Inflammatory macrophage treated with lipopolysaccharide for 1 hour (primary cell): ENCODE measurements around the gene SETX.

ENCODE experiments used
- DNase-seq, 2 donors: peaks; one replicate each; pipeline ENCODE4 v3.0.0-alpha.2; 2020 to 2022

Gene SETX

DNA sequence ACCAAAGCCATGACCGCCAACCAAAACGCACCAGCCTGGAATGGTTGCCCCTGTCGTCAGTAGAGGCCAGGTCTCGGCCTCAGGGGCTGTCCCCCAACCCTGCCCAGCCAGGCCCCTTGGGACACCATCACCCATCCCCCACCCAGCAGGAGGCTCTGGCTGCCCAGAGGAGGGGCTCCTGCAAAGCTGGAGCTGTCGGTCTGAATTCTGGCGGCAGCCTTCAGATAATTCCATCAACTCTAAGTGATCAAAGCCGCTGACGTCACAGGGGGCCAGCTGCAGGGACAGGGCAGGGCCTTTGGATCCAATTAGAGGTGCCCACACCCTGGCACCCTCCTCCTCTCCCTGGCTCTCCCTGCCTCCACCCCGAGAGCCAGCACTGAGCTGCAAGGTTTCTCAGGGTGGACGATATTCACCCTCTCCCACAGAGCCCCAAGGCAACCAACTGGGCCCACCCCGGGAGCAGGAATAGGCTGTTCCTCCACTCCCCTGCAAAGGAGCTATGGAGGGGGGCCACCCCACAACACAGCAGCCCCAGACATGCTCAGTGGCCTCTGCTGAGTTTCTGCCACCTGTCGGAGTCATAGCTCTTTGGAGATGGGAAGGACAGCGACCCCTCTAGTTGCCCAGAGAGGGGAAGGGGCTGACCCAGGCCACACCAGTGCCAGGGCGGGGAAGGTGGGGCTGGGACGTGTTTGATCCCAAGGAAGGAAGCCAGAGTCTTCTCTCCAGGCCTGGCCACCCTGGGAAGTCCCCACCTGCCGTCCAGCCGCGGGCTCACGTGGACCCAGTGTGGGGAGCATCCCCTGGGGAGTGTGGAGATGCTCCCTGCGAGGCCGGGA lies 114.6 kb downstream of the SETX start:
- DNase-seq: no peak

DNA sequence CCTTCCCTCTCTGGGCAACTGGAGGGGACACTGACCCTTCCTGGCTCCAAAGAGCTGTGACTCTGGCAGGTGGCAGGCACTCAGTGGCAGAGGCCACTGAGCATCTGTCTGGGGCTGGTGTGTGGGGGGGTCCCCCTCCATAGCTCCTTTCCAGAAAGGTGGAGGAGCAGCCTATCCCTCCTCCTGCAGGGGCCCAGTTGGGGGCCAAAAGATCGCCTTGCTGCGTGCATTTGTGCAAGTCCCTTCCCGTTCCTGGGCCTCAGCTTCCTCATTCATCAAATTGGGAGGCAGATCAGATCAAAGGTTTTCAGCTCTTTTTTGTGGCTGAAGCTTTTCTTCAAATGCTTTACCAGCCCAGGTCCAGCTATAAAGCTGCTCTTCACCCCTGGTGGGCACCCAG lies 115.3 kb downstream of the SETX start:
- no peak for DNase-seq

DNA sequence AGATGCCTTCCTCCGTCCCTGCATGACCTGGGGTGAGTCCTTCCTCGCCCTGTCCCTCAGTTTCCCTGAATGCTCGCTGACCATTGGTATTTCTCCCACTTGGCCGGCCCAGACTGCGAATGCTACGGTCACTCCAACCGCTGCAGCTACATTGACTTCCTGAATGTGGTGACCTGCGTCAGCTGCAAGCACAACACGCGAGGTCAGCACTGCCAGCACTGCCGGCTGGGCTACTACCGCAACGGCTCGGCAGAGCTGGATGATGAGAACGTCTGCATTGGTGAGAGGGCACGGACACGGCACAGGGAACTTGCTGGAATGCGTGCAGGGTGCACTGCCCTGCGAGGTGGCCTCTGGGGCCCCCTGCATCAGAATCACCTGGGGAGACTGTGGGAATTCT lies 115.8 kb downstream of the SETX start:
- no peak for DNase-seq

DNA sequence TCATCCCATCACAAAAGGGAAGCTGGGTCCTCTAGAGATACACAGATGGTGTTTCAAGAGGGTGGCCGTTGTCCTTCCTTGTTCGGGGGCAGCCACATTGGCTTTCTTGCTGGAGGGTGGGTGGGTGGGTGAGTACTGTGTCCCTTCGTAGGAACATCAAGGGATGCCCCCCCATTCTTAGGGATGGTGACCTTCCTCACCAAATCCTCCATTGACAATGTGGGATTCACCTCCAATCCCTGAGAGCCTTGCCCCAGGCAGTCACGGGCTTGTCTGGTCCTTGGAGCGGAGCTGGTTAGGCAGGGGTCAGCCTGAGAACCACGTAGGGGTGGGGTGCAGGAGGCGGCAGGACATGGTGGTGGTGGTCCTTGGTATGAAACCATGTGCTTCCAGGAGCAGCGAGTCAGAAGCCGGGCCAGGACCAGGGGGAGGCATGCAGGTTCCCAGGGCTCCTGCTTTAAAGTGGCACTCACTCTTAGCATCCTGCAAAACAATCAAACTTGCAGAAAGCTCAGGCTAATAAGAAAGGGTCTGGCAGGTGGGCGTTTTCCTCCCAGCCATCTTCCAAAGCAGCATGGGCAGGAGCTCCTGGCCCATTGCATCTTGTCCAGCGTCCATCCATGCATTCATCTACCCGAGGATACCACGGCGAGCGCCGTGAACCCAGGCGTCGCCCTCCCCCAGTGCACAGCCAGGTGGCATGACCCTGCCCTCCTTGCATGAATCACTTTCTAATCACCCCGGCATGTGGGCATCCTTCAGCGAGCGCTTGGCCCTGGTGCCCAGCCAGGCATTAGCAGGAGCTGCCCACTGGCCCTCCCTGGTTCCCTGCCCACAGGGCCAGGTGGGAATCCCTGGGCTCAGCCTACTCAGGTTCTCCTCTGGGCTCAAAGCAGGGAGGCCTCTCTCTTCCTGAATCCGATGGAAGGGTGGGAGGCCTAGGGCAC lies 116.5 kb downstream of the SETX start:
- no peak for DNase-seq

DNA sequence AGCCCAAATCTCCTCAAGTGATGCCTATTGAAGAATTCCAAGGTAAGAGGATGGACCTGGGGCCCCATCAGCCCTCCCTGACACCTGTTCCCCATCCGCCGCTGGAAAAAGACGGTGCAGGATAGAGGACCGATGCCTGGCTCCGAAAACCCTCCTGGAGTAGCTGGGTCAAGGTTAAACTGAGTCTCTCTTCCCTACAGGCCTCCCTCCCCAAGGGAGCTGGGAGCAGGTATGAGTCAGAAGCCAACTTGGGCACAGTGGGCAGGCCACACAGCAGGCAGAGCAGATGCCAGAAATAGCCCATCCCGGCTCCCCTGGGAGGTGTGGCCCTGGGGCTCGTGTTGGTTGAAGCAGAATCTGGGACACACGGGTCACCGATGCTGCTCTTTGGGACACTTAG lies 117.3 kb downstream of the SETX start:
- no peak for DNase-seq

DNA sequence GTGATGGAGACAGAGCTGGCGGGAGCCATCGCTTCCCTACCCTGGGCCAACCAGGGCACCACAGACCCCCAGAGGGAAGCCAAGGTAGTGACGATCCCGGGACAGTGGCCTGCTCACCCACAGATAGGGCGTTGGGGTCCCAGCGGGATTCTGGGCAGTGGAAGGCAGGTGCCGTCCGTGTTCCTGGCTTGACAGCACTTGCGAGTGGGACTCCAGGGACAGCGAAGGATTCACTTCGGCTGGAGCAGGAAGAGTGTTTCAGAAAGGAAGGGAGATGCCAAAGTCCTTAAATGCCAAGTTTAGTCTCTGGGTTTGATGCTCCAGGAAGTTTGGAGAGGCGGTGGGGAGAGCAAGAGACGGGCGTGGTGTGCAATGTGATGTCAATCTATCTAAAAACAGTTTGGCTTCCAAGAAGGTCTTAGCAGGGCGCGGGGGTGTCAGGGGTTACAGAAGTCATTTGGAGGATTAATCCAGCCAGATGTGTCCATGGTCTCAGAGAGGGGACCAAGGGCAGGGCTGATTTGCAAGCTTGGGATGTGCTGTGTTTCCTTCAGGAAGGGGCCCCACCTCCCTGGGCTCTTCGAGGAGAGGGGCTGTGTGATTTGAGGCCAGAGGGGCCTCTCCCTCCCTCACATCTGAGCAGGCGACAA lies 118.0 kb downstream of the SETX start:
- DNase-seq: no peak

DNA sequence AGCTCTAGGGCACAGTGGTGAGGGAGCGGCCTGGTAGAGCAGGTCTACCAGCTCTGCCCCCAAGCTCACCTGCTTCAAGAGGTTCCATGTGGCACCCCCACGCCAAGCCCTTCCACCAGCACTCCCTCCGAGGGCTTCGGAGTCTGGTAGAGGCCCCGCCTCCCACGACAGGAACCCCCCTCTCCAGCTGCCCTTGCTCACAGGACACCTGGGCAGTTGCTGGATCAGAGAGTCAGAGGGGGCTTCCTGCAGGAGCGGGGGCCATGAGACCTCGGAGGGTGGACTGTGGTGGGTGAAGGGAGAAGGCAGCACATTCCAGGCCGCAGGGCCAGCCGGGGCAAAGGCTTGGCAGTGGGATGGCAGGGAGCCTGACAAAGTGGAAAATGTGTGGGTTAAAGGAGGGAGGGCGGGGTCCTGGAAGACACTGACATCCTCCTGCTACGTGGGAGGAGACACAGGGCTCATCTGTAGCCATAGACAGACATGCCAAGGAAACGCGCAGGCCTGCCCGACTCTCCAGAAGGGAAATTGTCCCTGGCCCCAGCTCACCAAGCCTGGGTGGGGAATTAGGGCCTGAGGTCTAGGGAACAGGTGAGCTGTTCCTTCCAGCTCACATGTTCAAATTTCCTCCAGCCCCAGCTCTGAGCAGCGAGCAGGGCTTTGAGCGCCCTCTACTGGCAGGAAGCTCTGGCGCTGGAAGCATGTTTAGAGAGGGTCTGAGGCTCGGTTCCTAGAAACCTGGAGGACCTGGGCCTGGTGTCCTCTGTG lies 118.7 kb downstream of the SETX start:
- DNase-seq: peak; percentile 37 to 92

DNA sequence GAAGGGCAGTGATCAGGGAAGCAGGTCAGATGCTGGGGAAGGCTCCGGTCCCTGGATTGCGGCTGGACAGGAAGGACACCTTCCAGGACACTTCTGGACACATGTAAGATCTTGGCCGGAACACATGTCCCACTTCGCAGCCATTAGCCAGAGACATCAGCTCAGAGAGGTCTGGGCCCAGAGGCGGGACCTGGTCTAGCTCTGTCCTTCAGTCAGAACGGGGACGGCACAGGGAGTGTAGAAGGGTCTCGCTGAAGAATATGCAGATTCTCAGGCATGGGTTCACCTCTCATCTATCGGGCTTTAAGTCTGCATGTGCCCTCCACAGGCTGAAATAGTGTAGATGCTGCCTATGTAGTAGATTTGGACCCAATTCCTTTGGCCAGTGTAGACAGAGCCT lies 119.7 kb downstream of the SETX start:
- DNase-seq: no peak

DNA sequence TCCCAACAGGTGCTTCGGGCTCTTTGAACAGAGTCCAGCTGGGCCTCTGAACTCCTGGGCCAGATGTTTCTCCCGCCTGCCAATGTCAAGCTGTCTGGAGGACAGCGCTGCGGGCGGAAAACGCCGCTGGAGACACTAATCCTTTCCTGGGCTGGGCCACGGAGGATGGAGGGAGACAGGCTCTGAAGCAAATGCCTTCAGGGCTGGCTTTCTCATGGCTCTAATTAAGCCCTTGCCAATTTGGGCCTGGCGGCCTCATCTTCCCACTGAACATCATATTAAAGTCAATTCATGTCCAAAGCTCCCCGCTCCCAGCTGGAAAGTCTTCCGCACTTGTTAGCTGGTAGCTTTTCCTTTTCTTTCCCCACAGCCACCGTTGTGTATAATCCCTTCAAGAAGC lies 120.3 kb downstream of the SETX start:
- DNase-seq: no peak

DNA sequence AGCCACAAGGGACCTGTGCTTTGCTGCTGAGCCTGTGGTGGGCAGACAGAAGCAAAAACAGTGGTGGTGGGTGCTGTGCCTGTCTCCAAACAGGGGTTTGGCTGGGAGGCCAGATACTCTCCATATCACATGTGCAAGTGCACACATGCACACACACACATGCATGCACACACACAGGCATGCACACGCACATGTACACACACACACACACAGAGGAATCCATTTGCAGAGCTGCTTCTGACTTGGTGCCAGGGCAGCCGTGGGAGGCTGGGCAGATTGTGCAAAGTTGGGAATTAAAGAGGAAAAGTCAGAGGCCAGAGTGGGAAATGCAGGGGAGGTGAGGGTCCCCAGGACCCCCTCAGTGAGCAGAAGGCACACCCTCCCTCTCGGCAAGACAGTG lies 121.6 kb downstream of the SETX start:
- DNase-seq: no peak

DNA sequence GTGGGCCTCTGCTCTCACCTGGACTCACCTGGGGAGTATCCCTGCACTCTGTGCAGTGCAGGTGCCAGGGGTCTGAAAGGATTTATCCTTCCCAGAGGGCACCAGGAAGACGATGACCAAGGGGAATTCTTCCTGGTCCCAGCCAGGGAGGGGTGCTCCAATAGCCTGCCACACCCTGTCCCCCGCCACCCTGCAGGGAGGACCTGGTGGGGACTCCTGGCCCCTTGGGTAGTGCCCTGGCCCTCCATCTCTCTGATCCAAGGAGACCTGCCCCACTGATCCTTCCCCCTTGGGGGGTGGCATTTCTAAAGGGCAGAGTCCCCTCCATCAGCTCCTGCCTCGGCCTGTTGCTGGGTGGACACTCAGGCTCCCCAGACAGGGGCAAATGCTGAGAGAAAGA lies 122.3 kb downstream of the SETX start:
- DNase-seq: no peak

DNA sequence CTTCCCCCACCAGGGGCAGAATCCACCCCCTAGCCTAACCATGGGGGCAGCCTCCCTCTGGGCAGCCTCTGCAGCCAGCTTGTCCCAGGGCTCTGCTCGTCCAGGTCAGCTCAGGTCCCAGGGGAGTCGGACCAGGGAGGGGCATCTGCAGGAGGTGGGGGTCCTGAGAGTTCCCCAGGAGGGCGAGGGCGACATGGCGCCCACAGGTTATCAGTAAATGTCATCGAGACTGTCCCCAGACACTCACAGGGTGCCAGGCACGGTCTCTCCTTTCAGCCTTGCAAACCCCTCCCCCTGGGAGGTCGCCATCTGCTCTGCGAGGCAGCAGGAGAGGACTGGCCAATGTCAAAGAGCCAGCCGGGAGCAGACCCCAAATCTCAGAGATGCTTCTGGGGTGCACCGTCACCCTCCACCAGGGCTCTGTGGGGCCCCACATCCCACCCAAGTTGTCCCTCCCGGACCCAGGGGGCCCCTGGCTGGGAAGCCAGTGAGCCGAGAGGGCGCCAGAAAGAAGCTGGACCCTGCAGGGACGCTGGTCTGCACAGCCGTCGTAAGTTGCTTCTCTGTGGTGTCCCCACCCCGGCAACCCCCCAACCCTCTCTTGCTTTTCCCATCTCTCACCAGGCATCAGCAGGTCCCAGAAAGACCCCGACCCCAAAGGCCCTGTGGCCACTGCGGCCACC lies 123.6 kb downstream of the SETX start:
- DNase-seq: no peak

DNA sequence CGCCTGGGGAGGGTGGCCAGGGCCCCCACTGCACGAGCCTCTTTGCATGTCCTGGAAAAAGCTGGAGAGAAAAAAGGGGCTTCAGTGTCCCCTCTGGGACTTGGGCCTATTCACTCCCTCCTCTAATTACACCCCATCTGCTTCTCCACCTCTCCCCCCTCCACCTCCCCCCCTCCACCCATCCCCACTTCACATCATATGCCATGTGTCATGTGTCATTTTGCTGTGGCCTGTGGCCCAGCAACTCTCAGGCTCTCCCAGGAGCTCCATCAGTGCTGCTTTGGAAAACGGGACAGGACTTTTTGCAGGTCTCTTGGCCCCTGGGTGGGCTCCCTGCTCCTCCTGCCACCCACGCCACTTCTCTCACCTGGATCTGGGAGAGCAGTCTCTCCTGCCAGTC lies 124.2 kb downstream of the SETX start:
- no peak for DNase-seq

DNA sequence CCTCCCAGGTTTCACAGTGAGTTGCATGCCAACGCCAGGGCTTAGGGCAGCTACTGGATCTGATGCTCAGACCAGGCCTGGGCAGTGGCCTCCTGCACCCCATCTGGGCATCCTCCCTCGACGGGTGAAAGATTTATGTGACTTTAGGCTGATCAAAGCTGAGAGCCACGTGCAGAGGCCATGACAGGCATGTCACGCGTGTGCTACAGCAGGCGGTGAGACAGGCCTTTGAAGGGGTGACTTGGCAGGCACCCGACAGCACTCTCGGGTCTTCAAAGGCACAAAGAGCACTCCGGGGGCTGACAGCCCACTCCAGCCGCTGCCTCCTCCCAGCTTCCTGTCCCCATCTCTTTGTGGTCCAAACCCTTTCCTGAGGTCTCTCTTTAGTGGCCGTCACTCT lies 126.7 kb downstream of the SETX start:
- no peak for DNase-seq

DNA sequence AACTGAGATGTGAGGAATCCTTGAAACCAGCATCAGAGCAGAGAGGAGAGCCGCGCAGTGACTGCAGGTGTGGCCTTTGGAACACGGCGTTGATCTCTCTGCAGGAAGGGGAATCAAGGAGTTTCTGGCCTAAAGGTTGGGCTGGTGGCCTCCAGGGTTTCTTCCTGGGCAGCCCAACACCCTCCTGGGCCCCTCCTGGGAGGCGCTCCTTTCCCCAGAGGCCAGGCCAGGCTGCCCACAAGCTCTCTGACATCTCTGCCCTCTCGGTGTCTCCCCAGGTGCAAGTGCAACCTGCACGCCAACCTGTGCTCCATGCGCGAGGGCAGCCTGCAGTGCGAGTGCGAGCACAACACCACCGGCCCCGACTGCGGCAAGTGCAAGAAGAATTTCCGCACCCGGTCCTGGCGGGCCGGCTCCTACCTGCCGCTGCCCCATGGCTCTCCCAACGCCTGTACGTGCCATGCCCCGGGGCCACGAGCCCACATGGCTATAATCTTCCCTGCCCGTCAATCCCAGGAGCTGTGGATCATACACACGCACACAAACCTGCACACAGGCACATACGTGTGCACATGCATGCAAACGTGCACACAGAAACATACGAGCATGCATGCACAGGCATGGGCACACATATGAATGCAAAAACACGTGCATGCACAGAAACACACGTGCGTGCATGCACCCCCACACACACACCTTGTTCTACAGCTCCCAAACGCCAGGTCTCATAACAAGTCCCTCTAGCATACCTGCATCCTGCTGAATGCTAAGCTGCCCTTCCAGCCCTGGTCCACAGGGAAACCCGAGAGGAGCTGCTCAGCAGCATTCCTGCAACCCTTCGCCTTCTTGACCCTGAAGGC lies 128.0 kb downstream of the SETX start:
- DNase-seq: no peak

DNA sequence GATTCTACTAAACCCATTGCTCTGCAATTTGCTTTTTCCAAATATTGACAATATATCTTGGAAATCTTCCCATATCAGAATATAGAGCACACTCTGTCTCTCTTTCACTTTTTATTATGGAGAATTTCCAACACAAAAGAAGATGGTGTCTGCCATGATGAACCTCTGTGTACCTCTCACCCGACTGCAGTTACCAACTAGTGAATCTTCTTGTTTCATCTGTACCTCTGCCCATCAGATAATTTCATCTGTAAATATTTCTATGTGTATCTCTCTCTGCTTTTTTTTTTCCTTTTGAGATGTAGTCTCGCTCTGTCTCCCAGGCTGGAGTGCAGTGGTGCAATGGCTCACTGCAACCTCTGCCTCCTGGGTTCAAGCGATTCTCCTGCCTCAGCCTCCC lies 130.1 kb downstream of the SETX start:
- no peak for DNase-seq

DNA sequence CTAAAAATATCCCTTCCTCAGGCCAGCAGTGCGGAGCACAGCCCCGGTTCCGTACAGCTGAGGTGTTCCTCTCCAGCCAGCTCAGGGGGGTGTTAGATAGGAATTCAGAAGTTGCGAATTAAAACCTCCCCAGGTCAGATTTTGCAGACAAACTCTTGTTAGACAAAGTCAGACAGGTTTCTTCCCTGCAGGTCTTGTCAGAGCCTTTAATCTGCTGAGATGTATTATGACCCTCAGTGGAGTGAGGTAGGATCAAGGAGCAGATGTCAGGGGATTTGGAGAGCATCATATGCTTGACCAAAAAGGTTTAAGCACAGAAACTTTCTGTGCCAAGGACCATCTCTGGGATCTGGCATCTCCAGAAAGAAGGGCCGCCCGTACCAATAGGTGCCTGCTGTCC lies 132.8 kb downstream of the SETX start:
- no peak for DNase-seq

DNA sequence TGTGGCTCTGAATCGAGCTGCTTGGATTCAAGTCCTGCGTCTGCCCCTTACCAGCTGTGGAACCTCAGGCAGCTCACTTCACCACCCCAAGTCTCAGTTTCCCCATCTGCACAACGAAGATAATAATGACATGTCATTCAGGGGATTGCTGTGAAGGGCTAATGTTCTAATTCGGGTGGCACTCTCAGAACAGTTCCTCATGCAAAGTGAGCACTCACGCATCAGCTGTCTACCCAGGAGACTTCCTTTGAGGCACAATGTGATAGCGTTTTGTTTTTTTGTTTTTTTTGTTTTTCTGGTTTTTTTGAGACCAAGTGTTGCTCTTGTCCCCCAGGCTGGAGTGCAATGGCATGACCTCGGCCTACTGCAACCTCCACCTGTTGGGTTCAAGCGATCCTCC lies 136.6 kb downstream of the SETX start:
- peak in 1 of 2 donors; percentile 8 for DNase-seq

DNA sequence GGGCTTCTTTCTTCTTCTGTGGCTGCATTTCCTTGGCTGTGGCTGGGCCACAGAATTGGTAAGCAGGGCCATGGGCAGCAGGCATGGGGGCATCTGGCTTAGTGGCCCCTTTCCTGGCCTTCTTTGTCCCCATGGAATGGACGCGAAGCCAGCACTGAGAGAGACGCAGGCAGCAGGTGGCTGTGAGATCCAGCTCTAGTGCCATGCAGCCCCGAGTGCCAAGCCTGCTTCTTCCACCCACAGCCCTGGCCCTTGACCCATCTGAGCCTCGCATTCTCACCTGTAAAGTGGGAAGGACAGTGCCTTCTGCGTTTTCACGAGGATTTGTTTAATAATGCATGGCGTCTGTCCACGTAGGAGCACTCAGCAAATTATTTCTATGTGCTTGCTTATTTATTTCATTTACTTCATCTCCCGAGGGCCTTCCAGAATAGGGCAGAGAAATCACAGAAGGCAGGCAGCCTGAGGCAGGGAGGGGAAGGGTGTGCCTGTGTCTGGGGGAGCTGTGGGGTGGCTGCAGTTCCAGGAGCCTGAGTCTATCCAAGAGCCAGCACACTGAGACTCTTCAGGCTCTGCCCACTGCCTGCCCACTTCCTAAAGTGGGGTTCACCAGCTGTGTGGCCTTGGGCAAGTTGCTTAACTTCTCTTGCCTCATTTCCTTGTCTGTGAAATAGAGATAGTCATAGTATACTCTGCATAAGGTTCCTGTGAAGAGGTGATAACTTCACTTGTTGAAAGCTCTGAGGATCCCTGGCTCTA lies 137.7 kb downstream of the SETX start:
- DNase-seq: peak; percentile 84

DNA sequence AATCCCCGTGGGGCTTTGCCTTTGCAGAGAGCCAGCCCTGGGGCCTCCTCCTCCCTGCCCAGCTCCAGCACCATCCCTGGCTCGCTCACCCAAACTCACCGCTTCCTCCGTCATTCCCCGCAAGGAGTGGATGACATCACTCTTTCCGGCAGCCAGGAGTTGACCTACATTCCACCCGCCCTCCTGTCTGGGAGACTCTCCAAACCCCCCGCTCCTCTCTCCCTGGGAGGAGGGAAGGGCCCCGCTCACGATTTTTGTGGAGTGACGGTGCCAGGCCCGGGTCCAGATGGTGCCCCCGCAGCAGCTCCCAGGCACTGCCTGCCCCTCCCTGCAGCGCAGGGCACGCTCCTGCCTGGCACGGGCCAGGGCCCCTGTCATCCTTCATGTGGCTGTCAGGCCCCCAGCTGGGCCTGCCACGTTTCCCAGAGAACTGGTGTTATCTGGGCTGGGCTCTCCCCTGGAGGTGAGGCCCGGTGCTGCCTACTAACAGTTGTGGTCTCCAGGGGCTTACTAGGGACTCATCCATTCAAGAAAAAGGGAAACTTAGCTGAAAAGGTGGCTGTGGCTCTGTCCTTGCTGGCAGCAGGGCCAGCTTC lies 140.7 kb downstream of the SETX start:
- no peak for DNase-seq
